OCI-LY1 (cell line): ENCODE results near the gene PPM1D.

ENCODE experiments used
- H2AFZ ChIP-seq: fragments of 200-600 bp; sonication (generic), shearing (Covaris generic); 2 replicates; pipeline ENCODE4 v1.6.0; 2014; ENCODE audit warnings: antibody characterized with exemption, mild to moderate bottlenecking, low read length
- H3F3A ChIP-seq: fragments of 200-600 bp; sonication (generic), shearing (Covaris generic); 2 replicates; pipeline ENCODE4 v1.6.0; 2014; ENCODE audit warnings: mild to moderate bottlenecking, antibody characterized with exemption, low read length, moderate library complexity; ENCODE audit not compliant: insufficient read depth
- H3K27ac ChIP-seq: fragments of 200-600 bp; sonication (generic); 2 replicates; pipeline ENCODE4 v1.5.1; 2014; ENCODE audit warnings: low read length, mixed run types, mild to moderate bottlenecking, low read depth; ENCODE audit not compliant: poor library complexity, severe bottlenecking
- H3K27me3 ChIP-seq: fragments of 200-600 bp; sonication (generic); 2 replicates; pipeline ENCODE4 v1.6.0; 2014; ENCODE audit warnings: antibody characterized with exemption, mild to moderate bottlenecking, low read length, moderate library complexity; ENCODE audit not compliant: insufficient read depth
- H3K36me3 ChIP-seq: fragments of 200-600 bp; sonication (generic); 2 replicates; pipeline ENCODE4 v1.6.1; 2014; ENCODE audit warnings: mild to moderate bottlenecking, antibody characterized with exemption, low read length, moderate library complexity, mixed read lengths; ENCODE audit not compliant: insufficient read depth
- H3K4me1 ChIP-seq: fragments of 200-600 bp; sonication (generic); 2 replicates; pipeline ENCODE4 v1.5.1; 2014; ENCODE audit warnings: mild to moderate bottlenecking, low read length, moderate library complexity; ENCODE audit not compliant: insufficient read depth, severe bottlenecking
- H3K4me2 ChIP-seq: fragments of 200-600 bp; sonication (generic), shearing (Covaris generic); 2 replicates; pipeline ENCODE4 v1.6.1; 2014; ENCODE audit warnings: low read length
- H3K4me3 ChIP-seq: fragments of 200-600 bp; sonication (generic); 2 replicates; pipeline ENCODE4 v1.5.1; 2014; ENCODE audit warnings: low read length, low read depth, mild to moderate bottlenecking, mixed read lengths; ENCODE audit not compliant: poor library complexity, severe bottlenecking
- H3K79me2 ChIP-seq: fragments of 200-600 bp; shearing (Covaris generic); 2 replicates; pipeline ENCODE4 v1.6.1; 2016; ENCODE audit warnings: mixed run types, low read length, mixed read lengths; ENCODE audit not compliant: insufficient read depth
- H3K9ac ChIP-seq: fragments of 200-600 bp; sonication (generic), shearing (Covaris generic); 2 replicates; pipeline ENCODE4 v1.6.1; 2014; ENCODE audit warnings: mild to moderate bottlenecking, low read length, mixed read lengths
- H3K9me2 ChIP-seq: fragments of 200-600 bp; sonication (generic), shearing (Covaris generic); 2 replicates; pipeline ENCODE4 v1.6.1; 2014; ENCODE audit warnings: low read depth, mild to moderate bottlenecking, low read length, mixed read lengths
- H3K9me3 ChIP-seq: fragments of 200-600 bp; shearing (Covaris generic); 2 replicates; pipeline ENCODE4 v1.6.1; 2014; ENCODE audit warnings: low read length, mixed read lengths
- H4K20me1 ChIP-seq: fragments of 200-600 bp; sonication (generic), shearing (Covaris generic); 2 replicates; pipeline ENCODE4 v1.6.0; 2016; ENCODE audit warnings: mild to moderate bottlenecking, low read length; ENCODE audit not compliant: insufficient read depth
- CTCF ChIP-seq: fragments of 200-600 bp; sonication (generic), shearing (Covaris generic); IDR thresholded peaks from 2 replicates; pipeline ENCODE4 v1.5.1; 2017; ENCODE audit warnings: mild to moderate bottlenecking, antibody characterized with exemption, low read length, moderate library complexity, mixed read lengths
- EZH2 ChIP-seq: fragments of 200-600 bp; sonication (generic), shearing (Covaris generic); IDR thresholded peaks from 2 replicates; pipeline ENCODE4 v1.8.0; 2017; ENCODE audit warnings: borderline replicate concordance, mixed run types, mild to moderate bottlenecking, antibody characterized with exemption, low read length, moderate library complexity, mixed read lengths

PPM1D gene

GRCh38 chr17:60627124-60627523, 27.1 kb downstream of the PPM1D start:
- H3F3A ChIP-seq: no peaks in the 10 kb centered on the region
- H3K4me2 ChIP-seq: no peak overlapping the region
- no peak overlapping the region for H3K4me3 ChIP-seq
- H3K36me3 ChIP-seq: peaks cover 16% of the 10 kb centered on the region; the same call in 1 of the 2 replicates
- no peaks in the 10 kb centered on the region for H3K9me2 ChIP-seq
- H3K9ac ChIP-seq: no peak overlapping the region
- no peaks in the 10 kb centered on the region for H4K20me1 ChIP-seq
- peaks cover 14% of the 10 kb centered on the region for H3K79me2 ChIP-seq
- H3K4me1 ChIP-seq: no peaks in the 10 kb centered on the region
- TF ChIP-seq CTCF (no peak), EZH2 (no peak)
- no peaks in the 10 kb centered on the region for H3K27me3 ChIP-seq
- no peak overlapping the region for H2AFZ ChIP-seq
- H3K27ac ChIP-seq: no peak overlapping the region
- H3K9me3 ChIP-seq: no peaks in the 10 kb centered on the region

DNA sequence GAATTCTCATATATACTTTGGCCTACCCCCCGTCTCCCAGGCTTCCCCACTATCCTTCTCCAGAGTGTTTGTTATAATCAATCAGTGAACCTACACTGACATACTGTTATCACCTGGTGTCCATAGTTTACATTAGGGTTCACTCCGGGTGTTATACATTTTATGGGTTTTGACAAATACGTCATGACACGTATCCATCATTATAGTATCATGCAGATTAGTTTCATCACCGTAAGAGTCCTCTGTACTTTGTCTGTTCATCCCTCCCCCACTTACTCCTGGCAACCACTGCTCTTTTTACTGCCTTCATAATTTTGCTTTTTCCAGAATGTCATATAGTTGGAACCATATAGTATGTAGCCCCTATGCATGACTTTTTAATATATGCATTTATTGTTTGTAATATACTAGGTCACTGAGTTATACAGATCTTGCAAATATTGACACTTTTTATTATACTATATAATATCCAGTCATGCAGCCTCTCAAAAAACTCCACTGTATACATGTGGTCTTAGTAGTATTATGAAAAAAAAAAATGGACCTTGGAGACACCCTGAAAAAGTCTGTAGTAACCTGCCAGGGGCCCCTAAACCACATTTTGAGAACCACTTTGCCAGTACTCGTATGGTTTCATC, 28.4 kb downstream of the PPM1D start:
- no peaks in the 10 kb centered on the region for H4K20me1 ChIP-seq
- TF ChIP-seq EZH2 (no peak), CTCF (no peak)
- no peak overlapping the region for H3K27ac ChIP-seq
- no peaks in the 10 kb centered on the region for H3K4me1 ChIP-seq
- H3F3A ChIP-seq: no peaks in the 10 kb centered on the region
- H3K4me2 ChIP-seq: no peak overlapping the region
- no peak overlapping the region for H3K9ac ChIP-seq
- no peaks in the 10 kb centered on the region for H3K9me2 ChIP-seq
- no peaks in the 10 kb centered on the region for H3K27me3 ChIP-seq
- no peaks in the 10 kb centered on the region for H3K9me3 ChIP-seq
- no peak overlapping the region for H3K4me3 ChIP-seq
- peaks cover 6% of the 10 kb centered on the region; the same call in 1 of the 2 replicates for H3K79me2 ChIP-seq
- peaks cover 14% of the 10 kb centered on the region; the same call in 1 of the 2 replicates for H3K36me3 ChIP-seq
- H2AFZ ChIP-seq: no peak overlapping the region

DNA sequence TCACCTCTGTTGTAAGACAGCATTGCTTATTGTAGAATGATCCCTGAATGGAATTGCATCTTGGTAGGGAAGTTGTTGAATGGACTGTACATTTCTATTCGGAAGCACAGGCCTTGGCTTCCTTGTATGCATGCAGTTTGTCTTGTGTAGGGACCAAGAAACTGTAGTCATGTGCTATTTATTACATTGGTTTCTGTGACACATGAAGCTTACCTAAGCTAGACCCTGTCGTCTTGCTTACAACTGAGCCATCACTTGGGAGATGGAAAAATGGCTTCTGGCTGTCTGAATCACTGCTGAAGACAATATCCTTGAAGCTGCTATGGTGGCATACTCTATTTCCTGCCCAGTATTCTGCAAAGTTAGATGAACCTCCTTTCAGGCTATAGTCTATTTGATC, 29.1 kb downstream of the PPM1D start:
- H3K4me3 ChIP-seq: no peak overlapping the region
- H4K20me1 ChIP-seq: no peaks in the 10 kb centered on the region
- TF ChIP-seq EZH2: no peak
- no peak for TF ChIP-seq CTCF

More for the DNA sequence above, 29.1 kb downstream of the PPM1D start:
- H3K27ac ChIP-seq: no peak overlapping the region
- peaks cover 16% of the 10 kb centered on the region; the same call in 1 of the 2 replicates for H3K36me3 ChIP-seq
- H3K27me3 ChIP-seq: no peaks in the 10 kb centered on the region
- H3K4me1 ChIP-seq: no peaks in the 10 kb centered on the region
- H3K79me2 ChIP-seq: peaks cover 1% of the 10 kb centered on the region; the same call in 1 of the 2 replicates
- no peak overlapping the region for H3K9ac ChIP-seq
- H3K9me3 ChIP-seq: no peaks in the 10 kb centered on the region
- H3F3A ChIP-seq: no peaks in the 10 kb centered on the region
- no peak overlapping the region for H2AFZ ChIP-seq
- H3K4me2 ChIP-seq: no peak overlapping the region
- no peaks in the 10 kb centered on the region for H3K9me2 ChIP-seq
